SK-N-MC (cell line): ENCODE data around the gene NRCAM.

Source experiments
- EZH2 ChIP-seq: fragments of 200-600 bp; sonication (generic); IDR thresholded peaks from one replicate; pipeline ENCODE4 v1.6.1; 2017; ENCODE audit warnings: antibody characterized with exemption
- FOXP2 ChIP-seq: optimal IDR thresholded peaks from 2 replicates; pipeline ENCODE3; 2011; ENCODE audit warnings: mild to moderate bottlenecking, moderate library complexity; ENCODE audit not compliant: insufficient read depth; ENCODE audit errors: extremely low read length, control extremely low read depth
- POLR2AphosphoS5 ChIP-seq: IDR thresholded peaks from 2 replicates; pipeline ENCODE4 v1.6.1; 2012; ENCODE audit warnings: mild to moderate bottlenecking, low read depth, low read length, borderline replicate concordance

DNA sequence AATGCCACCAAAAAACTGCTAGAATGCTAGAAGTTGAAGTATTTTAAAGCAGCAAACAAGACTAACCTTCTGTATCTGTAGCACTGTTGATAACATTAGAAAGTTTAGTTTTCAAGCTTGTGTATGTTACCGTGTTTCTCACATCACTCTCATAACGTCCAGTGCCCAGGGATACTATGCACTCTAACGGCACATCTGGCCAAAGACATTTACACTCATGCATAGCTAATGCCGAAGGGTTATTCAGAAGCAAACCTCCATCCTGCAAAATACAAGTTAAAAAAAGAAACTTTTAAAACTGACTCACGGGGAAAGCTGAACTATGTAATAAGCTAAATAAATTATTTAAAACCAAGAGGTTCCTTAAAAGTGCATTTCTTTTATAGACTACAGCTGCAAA lies 22.9 kb upstream of the NRCAM start:
- TF ChIP-seq POLR2AphosphoS5 (no peak), EZH2 (no peak), FOXP2 (no peak)
